ENCODE measurements around the gene REV3L.
"Not testable (repeated sequence)": the region's sequence is repeated elsewhere in the genome, so short reads cannot be mapped to it uniquely, and the experiment has no call there.

The REV3L gene

GRCh38 chr6:111358454-111358853, 124.6 kb downstream of the REV3L start:
- DNase-seq, result no peak

- no peak for DNase-seq
Measured at GRCh38 chr6:111357705-111358104, 125.3 kb downstream of the REV3L start.

GRCh38 chr6:111356551-111356950, 126.5 kb downstream of the REV3L start:
- no peak for DNase-seq

- DNase-seq, result peak; percentile 47 to 82 (median 67)
Measured at GRCh38 chr6:111354758-111355555, 128.1 kb downstream of the REV3L start.

- DNase-seq, result peak in 3 of 4 experiments; percentile 5 to 66 (median 61)
Measured at GRCh38 chr6:111353912-111354462, 129.0 kb downstream of the REV3L start.

GRCh38 chr6:111347589-111347988, 135.4 kb downstream of the REV3L start:
- DNase-seq, result no peak

GRCh38 chr6:111342913-111343312, 140.1 kb downstream of the REV3L start:
- no peak for DNase-seq

- DNase-seq, result no peak
Measured at GRCh38 chr6:111339294-111339693, 143.7 kb downstream of the REV3L start.

- DNase-seq, result no peak
Measured at GRCh38 chr6:111338843-111339242, 144.2 kb downstream of the REV3L start.

GRCh38 chr6:111337829-111338236, 145.2 kb downstream of the REV3L start:
- DNase-seq, result no peak

- no peak for DNase-seq
Measured at GRCh38 chr6:111329882-111330633, 153.0 kb downstream of the REV3L start.

- DNase-seq, result no peak
Measured at GRCh38 chr6:111326563-111326962, 156.5 kb downstream of the REV3L start.

- DNase-seq, result no peak
Measured at GRCh38 chr6:111322145-111322544, 160.9 kb downstream of the REV3L start.

GRCh38 chr6:111307950-111308349, 175.1 kb downstream of the REV3L start:
- DNase-seq, result not testable (repeated sequence)

- no peak for DNase-seq
Measured at GRCh38 chr6:111307275-111307858, 175.7 kb downstream of the REV3L start.

GRCh38 chr6:111306104-111306888, 176.7 kb downstream of the REV3L start:
- DNase-seq, result no peak

- DNase-seq, result no peak
Measured at GRCh38 chr6:111301946-111302345, 181.1 kb downstream of the REV3L start.

- not testable (repeated sequence) for DNase-seq
Measured at GRCh38 chr6:111300938-111301800, 181.8 kb downstream of the REV3L start.

- DNase-seq, result no peak
Measured at GRCh38 chr6:111297776-111298175, 185.2 kb downstream of the REV3L start.

GRCh38 chr6:111294374-111294967, 188.5 kb downstream of the REV3L start:
- no peak for DNase-seq
